SK-N-SH (cell line): Measurements from ENCODE around the gene AHNAK. TPM values are rescaled to one million over a fixed set of nuclear protein-coding genes. Genes with fewer than 3 reads are reported as not detected.
A peak's percentile ranks its signal among the peaks of the same experiment; 100 is the strongest.

Source experiments
- CTCF ChIA-PET: fragments of 300-600, 350-600 bp; formaldehyde crosslinking; extraction: SDS; loops from one replicate; lab custom pipeline; 2021; lab: Yijun Ruan, JAX
- POLR2A ChIA-PET: fragments of 350-600 bp; sonication (Branson Sonifier 250); formaldehyde crosslinking; extraction: SDS; loops from one replicate; lab custom pipeline; 2020; ENCODE audit warnings: antibody characterized with exemption, inconsistent platforms; lab: Yijun Ruan, JAX
- DNase-seq: peaks from one replicate; pipeline ENCODE4 v3.0.0; 2012
- H2AFZ ChIP-seq: fragments of 200-600 bp; sonication (generic); 2 replicates; pipeline ENCODE4 v1.8.1; 2016; ENCODE audit warnings: antibody characterized with exemption, mild to moderate bottlenecking, low read depth
- H3F3A ChIP-seq: fragments of 200-600 bp; sonication (generic); replicated peaks from 2 replicates; pipeline ENCODE3; 2016; ENCODE audit warnings: antibody characterized with exemption, mild to moderate bottlenecking; ENCODE audit not compliant: insufficient read depth
- H3K27ac ChIP-seq, 2 experiments: fragments of 200-500 bp in 1 of 2; fragments of 200-600 bp in 1 of 2; sonication (Bioruptor generic) in 1 of 2; sonication (generic), shearing (Covaris generic) in 1 of 2; 2 replicates each; pipeline versions ENCODE4 v1.5.1 to v1.6.1; 2014 to 2016; ENCODE audit warnings: low read depth in 2 of 2, inconsistent platforms in 1 of 2, low read length in 1 of 2, mild to moderate bottlenecking in 1 of 2, mixed read lengths in 1 of 2
- H3K27me3 ChIP-seq: fragments of 200-600 bp; sonication (generic), shearing (Covaris generic); 2 replicates; pipeline ENCODE4 v1.6.1; 2016; ENCODE audit warnings: mixed run types; ENCODE audit not compliant: insufficient read depth
- H3K36me3 ChIP-seq, 2 experiments: fragments of 200-500 bp in 1 of 2; fragments of 200-600 bp in 1 of 2; sonication (Bioruptor generic) in 1 of 2; sonication (generic) in 1 of 2; replicated peaks in 1 of 2; 2 replicates each; pipeline versions ENCODE3 to v1.5.1; 2014 to 2016; ENCODE audit warnings: low read length in 1 of 2, mild to moderate bottlenecking in 1 of 2; ENCODE audit not compliant: insufficient read depth in 2 of 2, control insufficient read depth in 1 of 2
- H3K4me1 ChIP-seq, 2 experiments: fragments of 200-500 bp in 1 of 2; fragments of 200-600 bp in 1 of 2; sonication (Bioruptor generic) in 1 of 2; sonication (generic), shearing (Covaris generic) in 1 of 2; 2 replicates each; pipeline versions ENCODE4 v1.5.1 to v1.6.1; 2014 to 2016; ENCODE audit warnings: low read depth in 1 of 2, low read length in 1 of 2, mixed run types in 1 of 2; ENCODE audit not compliant: insufficient read depth in 2 of 2, control insufficient read depth in 1 of 2
- H3K4me2 ChIP-seq: fragments of 200-600 bp; sonication (generic), shearing (Covaris generic); 2 replicates; pipeline ENCODE4 v1.6.1; 2017; ENCODE audit warnings: mixed run types
- H3K4me3 ChIP-seq, 2 experiments: fragments of 200-500 bp in 1 of 2; fragments of 200-600 bp in 1 of 2; sonication (Bioruptor generic) in 1 of 2; sonication (generic), shearing (Covaris generic) in 1 of 2; 2 replicates each; pipeline versions ENCODE4 v1.5.1 to v1.8.1; 2014 to 2016; ENCODE audit warnings: low read depth in 2 of 2, inconsistent platforms in 1 of 2, low read length in 1 of 2, mild to moderate bottlenecking in 1 of 2, mixed read lengths in 1 of 2, moderate library complexity in 1 of 2
- H3K79me2 ChIP-seq: fragments of 200-600 bp; sonication (generic); 2 replicates; pipeline ENCODE4 v1.8.1; 2017; ENCODE audit warnings: mild to moderate bottlenecking; ENCODE audit not compliant: insufficient read depth
- H3K9ac ChIP-seq: fragments of 200-600 bp; sonication (generic); 2 replicates; pipeline ENCODE4 v1.6.1; 2017; ENCODE audit warnings: mixed run types
- H3K9me2 ChIP-seq: fragments of 200-600 bp; sonication (generic); 2 replicates; pipeline ENCODE4 v1.6.1; 2017; ENCODE audit warnings: mixed run types
- H3K9me3 ChIP-seq: fragments of 200-600 bp; sonication (generic); 2 replicates; pipeline ENCODE4 v1.6.1; 2017; ENCODE audit warnings: mixed run types, mild to moderate bottlenecking, moderate library complexity
- H4K20me1 ChIP-seq: fragments of 200-600 bp; sonication (generic); 2 replicates; pipeline ENCODE4 v1.6.1; 2017; ENCODE audit warnings: mild to moderate bottlenecking, mixed run types; ENCODE audit not compliant: insufficient read depth
- ELF1 ChIP-seq: IDR thresholded peaks from 2 replicates; pipeline ENCODE4 v1.4.0; 2012
- EZH2phosphoT487 ChIP-seq: fragments of 200-600 bp; sonication (generic); IDR thresholded peaks from 2 replicates; pipeline ENCODE4 v1.6.1; 2017; ENCODE audit warnings: low read depth, mixed run types, mild to moderate bottlenecking, antibody characterized with exemption, moderate library complexity, borderline replicate concordance
- FOXJ3 ChIP-seq: sonication (generic); formaldehyde crosslinking; IDR thresholded peaks from 2 replicates; pipeline ENCODE4 v1.5.1; 2020; ENCODE audit warnings: mild to moderate bottlenecking, missing genetic modification reagents
- GABPA ChIP-seq: IDR thresholded peaks from 2 replicates; pipeline ENCODE4 v1.4.0; 2012; ENCODE audit warnings: low read depth, mild to moderate bottlenecking
- MEF2A ChIP-seq: IDR thresholded peaks from 2 replicates; pipeline ENCODE4 v1.4.0; 2012; ENCODE audit warnings: low read depth, borderline replicate concordance
- NFIC ChIP-seq: IDR thresholded peaks from 2 replicates; pipeline ENCODE4 v1.4.0; 2012; ENCODE audit warnings: borderline replicate concordance
- NRF1 ChIP-seq: IDR thresholded peaks from 2 replicates; pipeline ENCODE4 v1.6.1; 2012; ENCODE audit warnings: low read depth, mild to moderate bottlenecking, low read length
- POLR2AphosphoS5 ChIP-seq: IDR thresholded peaks from 2 replicates; pipeline ENCODE4 v1.6.1; 2012; ENCODE audit warnings: low read depth, low read length
- RAD21 ChIP-seq: IDR thresholded peaks from 2 replicates; pipeline ENCODE4 v1.6.1; 2012; ENCODE audit warnings: mild to moderate bottlenecking, low read length
- RFX5 ChIP-seq: IDR thresholded peaks from 2 replicates; pipeline ENCODE4 v1.6.1; 2012; ENCODE audit warnings: mild to moderate bottlenecking, improper control_type of control experiment, low read length
- RXRA ChIP-seq: IDR thresholded peaks from 2 replicates; pipeline ENCODE4 v1.4.0; 2012; ENCODE audit warnings: low read depth, mild to moderate bottlenecking, borderline replicate concordance
- SIN3A ChIP-seq: IDR thresholded peaks from 2 replicates; pipeline ENCODE4 v1.6.1; 2012; ENCODE audit warnings: low read depth, mild to moderate bottlenecking, low read length, moderate library complexity, borderline replicate concordance
- TAF1 ChIP-seq: IDR thresholded peaks from 2 replicates; pipeline ENCODE4 v1.6.1; 2012; ENCODE audit warnings: low read depth, mild to moderate bottlenecking, low read length, moderate library complexity, borderline replicate concordance
- TCF12 ChIP-seq: IDR thresholded peaks from 2 replicates; pipeline ENCODE4 v1.4.0; 2012
- TEAD4 ChIP-seq: IDR thresholded peaks from 2 replicates; pipeline ENCODE4 v1.4.0; 2012; ENCODE audit warnings: mild to moderate bottlenecking, borderline replicate concordance; ENCODE audit not compliant: insufficient read depth
- YY1 ChIP-seq: IDR thresholded peaks from 2 replicates; pipeline ENCODE4 v1.4.0; 2012; ENCODE audit warnings: low read depth, mild to moderate bottlenecking
- WGBS: methylation state at CpG from one replicate; pipeline ENCODE4 v1.1.6; 2017; ENCODE audit warnings: low lambda C conversion rate; 5-methylcytosine and 5-hydroxymethylcytosine counted together
- polyA plus RNA-seq, 3 experiments: library from polyadenylated mRNA; depleted of rRNA; stranded (reverse); fragments of >200 nt; gene quantifications; 2 replicates each; pipeline ENCODE4 v1.2.3, GENCODE V29; 2012
- TF ChIP-seq, protein P1 (sequence below): fragments of 150-350 bp; IDR thresholded peaks from 2 replicates; pipeline ENCODE4 v1.6.1; 2016; ENCODE audit warnings: mild to moderate bottlenecking, low read depth, low read length
- TF ChIP-seq, protein P2 (sequence below): IDR thresholded peaks from 2 replicates; pipeline ENCODE4 v1.4.0; 2012; ENCODE audit warnings: low read depth, borderline replicate concordance
- TF ChIP-seq, protein P3 (sequence below): fragments of 150-350 bp; IDR thresholded peaks from 2 replicates; pipeline ENCODE4 v1.6.1; 2017; ENCODE audit warnings: antibody characterized with exemption, low read length, low read depth, borderline replicate concordance
- TF ChIP-seq, protein P4 (sequence below): IDR thresholded peaks from 2 replicates; pipeline ENCODE4 v1.4.0; 2012; ENCODE audit warnings: low read depth, borderline replicate concordance

The AHNAK gene
- polyA plus RNA-seq, 1 of the 3 experiments (the other 2 are of a cell fraction), result 57.8 TPM

DNA sequence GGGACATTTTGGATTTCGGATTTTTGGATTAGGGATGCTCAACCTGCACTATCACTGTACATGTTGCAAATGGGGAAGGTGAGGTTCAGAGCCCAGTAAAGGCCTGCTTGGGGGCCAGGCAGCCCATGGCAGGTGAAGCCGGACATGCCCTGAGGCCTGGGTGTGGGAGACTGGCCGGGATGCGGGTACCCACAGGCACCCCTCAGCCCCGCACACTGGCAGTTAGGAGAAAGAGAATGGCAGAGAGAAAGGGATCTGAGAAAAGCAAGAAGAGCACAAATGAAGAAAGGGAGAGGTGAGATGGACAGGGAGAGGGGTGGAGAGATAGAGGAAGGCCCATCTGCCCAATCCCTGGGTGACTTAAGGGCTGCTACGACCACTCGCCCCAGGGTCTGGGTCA, 75.0 kb downstream of the AHNAK start:
- Histone ChIP-seq H4K20me1 (no peaks in the 10 kb centered on the region), H2AFZ (no peak overlapping the region), H3K9me2 (no peaks in the 10 kb centered on the region), H3K4me1 (peaks cover 4% of the 10 kb centered on the region in 2 experiments; a peak in 2 of 4 replicates), H3K9me3 (no peaks in the 10 kb centered on the region), H3K4me3 (no peak overlapping the region), H3F3A (peaks cover 14% of the 10 kb centered on the region), H3K79me2 (no peaks in the 10 kb centered on the region), H3K9ac (no peak overlapping the region), H3K27ac (peak overlapping the region; percentile 24 to 35; a peak in 2 of 4 replicates), H3K36me3 (no peaks in the 10 kb centered on the region), H3K27me3 (no peaks in the 10 kb centered on the region), H3K4me2 (no peak overlapping the region)
- 97% methylated on average over 7 of the region's 7 CpGs for WGBS
- DNase-seq, result no peak
- TF ChIP-seq YY1 (no peak), EZH2phosphoT487 (no peak), RFX5 (no peak), NFIC (no peak), NRF1 (no peak), RAD21 (no peak), TAF1 (no peak), FOXJ3 (CRISPR knock-in tag) (no peak), TCF12 (no peak), ELF1 (no peak), POLR2AphosphoS5 (no peak)
- TF ChIP-seq, protein P1, sequence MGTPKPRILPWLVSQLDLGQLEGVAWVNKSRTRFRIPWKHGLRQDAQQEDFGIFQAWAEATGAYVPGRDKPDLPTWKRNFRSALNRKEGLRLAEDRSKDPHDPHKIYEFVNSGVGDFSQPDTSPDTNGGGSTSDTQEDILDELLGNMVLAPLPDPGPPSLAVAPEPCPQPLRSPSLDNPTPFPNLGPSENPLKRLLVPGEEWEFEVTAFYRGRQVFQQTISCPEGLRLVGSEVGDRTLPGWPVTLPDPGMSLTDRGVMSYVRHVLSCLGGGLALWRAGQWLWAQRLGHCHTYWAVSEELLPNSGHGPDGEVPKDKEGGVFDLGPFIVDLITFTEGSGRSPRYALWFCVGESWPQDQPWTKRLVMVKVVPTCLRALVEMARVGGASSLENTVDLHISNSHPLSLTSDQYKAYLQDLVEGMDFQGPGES, result no peak
- TF ChIP-seq, protein P2, sequence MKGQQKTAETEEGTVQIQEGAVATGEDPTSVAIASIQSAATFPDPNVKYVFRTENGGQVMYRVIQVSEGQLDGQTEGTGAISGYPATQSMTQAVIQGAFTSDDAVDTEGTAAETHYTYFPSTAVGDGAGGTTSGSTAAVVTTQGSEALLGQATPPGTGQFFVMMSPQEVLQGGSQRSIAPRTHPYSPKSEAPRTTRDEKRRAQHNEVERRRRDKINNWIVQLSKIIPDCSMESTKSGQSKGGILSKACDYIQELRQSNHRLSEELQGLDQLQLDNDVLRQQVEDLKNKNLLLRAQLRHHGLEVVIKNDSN, result no peak
- TF ChIP-seq, protein P3, sequence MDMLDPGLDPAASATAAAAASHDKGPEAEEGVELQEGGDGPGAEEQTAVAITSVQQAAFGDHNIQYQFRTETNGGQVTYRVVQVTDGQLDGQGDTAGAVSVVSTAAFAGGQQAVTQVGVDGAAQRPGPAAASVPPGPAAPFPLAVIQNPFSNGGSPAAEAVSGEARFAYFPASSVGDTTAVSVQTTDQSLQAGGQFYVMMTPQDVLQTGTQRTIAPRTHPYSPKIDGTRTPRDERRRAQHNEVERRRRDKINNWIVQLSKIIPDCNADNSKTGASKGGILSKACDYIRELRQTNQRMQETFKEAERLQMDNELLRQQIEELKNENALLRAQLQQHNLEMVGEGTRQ, result no peak
- ChIA-PET POLR2A (no interaction called here), CTCF (interaction anchor here (1.1 kb wide), 1 partner anchor 47 kb away, joined by 3 read pairs; no protein-coding TSS in a partner anchor)

DNA sequence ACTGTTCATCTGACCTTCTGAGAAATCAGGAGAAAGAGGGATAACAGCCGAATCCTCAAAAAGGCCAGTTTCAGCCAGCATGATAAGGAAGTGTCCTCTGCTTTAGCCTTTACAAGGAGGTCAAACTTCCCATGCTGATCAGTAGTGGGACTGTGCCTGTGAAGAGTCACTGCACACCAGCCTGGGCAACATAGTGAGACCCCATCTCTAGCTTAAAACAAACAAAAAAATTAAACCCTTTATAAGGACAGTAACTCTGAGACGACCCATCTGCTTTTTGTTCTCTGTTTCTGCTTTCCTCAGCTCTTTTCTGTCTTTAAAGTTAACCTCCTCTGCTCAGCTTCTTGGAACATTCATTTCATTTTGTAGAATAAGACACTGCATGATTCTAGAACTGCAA, 78.0 kb downstream of the AHNAK start:
- H3K27me3 ChIP-seq, result no peaks in the 10 kb centered on the region
- POLR2A ChIA-PET, result no interaction called here
- no peak overlapping the region for H2AFZ ChIP-seq
- H3K36me3 ChIP-seq, result no peaks in the 10 kb centered on the region
- H3K4me3 ChIP-seq, result no peak overlapping the region
- no peaks in the 10 kb centered on the region for H3K9me3 ChIP-seq
- H3K9me2 ChIP-seq, result no peaks in the 10 kb centered on the region
- no peak overlapping the region for H3K9ac ChIP-seq
- H3K4me2 ChIP-seq, result no peak overlapping the region
- WGBS, result 85% methylated on average over 2 of the region's 2 CpGs
- H3F3A ChIP-seq, result peaks cover 17% of the 10 kb centered on the region
- TF ChIP-seq SIN3A, result no peak
- no peak for TF ChIP-seq GABPA
- no peak for TF ChIP-seq TEAD4
- no peak for TF ChIP-seq ELF1
- TF ChIP-seq FOXJ3 (CRISPR knock-in tag), result no peak
- no peak for TF ChIP-seq POLR2AphosphoS5
- TF ChIP-seq EZH2phosphoT487, result no peak
- TF ChIP-seq, protein P4, sequence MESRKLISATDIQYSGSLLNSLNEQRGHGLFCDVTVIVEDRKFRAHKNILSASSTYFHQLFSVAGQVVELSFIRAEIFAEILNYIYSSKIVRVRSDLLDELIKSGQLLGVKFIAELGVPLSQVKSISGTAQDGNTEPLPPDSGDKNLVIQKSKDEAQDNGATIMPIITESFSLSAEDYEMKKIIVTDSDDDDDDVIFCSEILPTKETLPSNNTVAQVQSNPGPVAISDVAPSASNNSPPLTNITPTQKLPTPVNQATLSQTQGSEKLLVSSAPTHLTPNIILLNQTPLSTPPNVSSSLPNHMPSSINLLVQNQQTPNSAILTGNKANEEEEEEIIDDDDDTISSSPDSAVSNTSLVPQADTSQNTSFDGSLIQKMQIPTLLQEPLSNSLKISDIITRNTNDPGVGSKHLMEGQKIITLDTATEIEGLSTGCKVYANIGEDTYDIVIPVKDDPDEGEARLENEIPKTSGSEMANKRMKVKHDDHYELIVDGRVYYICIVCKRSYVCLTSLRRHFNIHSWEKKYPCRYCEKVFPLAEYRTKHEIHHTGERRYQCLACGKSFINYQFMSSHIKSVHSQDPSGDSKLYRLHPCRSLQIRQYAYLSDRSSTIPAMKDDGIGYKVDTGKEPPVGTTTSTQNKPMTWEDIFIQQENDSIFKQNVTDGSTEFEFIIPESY, result no peak
- no peak for TF ChIP-seq MEF2A
- TF ChIP-seq, protein P1, result no peak
- TF ChIP-seq YY1, result no peak
- TF ChIP-seq NFIC, result no peak
- TF ChIP-seq TCF12, result no peak
- no peak for TF ChIP-seq NRF1
- no peak for TF ChIP-seq RXRA
- no peaks in the 10 kb centered on the region for H3K79me2 ChIP-seq
- DNase-seq, result no peak
- no peaks in the 10 kb centered on the region for H4K20me1 ChIP-seq
- peaks cover 4% of the 10 kb centered on the region in 2 experiments; a peak in 2 of 4 replicates for H3K4me1 ChIP-seq
- CTCF ChIA-PET, result interaction anchor here (1.0 to 1.8 kb wide), 5 partner anchors 18 to 74 kb away, joined by 3 to 7 read pairs (median 3); no protein-coding TSS in a partner anchor
- no peak overlapping the region for H3K27ac ChIP-seq
